Left ventricle myocardium inferior (tissue), 1 donor: ENCODE measurements around the gene GPD1L. TPM values are rescaled to one million over a fixed set of nuclear protein-coding genes. Genes with fewer than 3 reads are reported as not detected.

Experiments used
- DNase-seq: peaks from one replicate; pipeline ENCODE4 v3.0.0-alpha.2; 2020
- H3K27ac ChIP-seq: fragments of 200-600 bp; replicated peaks from 2 replicates; pipeline ENCODE4 v1.8.0; 2021
- H3K27me3 ChIP-seq: fragments of 200-600 bp; 2 replicates; pipeline ENCODE4 v1.8.0; 2021; ENCODE audit warnings: low read depth
- H3K36me3 ChIP-seq: fragments of 200-600 bp; 2 replicates; pipeline ENCODE4 v1.8.0; 2021
- H3K4me1 ChIP-seq: fragments of 200-600 bp; 2 replicates; pipeline ENCODE4 v1.8.0; 2021
- H3K4me3 ChIP-seq: fragments of 200-600 bp; 2 replicates; pipeline ENCODE4 v1.8.0; 2021; ENCODE audit warnings: mild to moderate bottlenecking, moderate library complexity
- H3K9me3 ChIP-seq: fragments of 200-600 bp; replicated peaks from 2 replicates; pipeline ENCODE4 v1.8.0; 2021
- intact Hi-C: fragments of 100-400 bp; cut with micrococcal nuclease; formaldehyde crosslinking; loops from one replicate; pipeline ENCODE4 v1.11.0; 2022
- total RNA-seq: library from RNA; stranded (reverse); fragmentation: NEBNext Ultra II Directional; extraction: Animal tissue kit (Norgen Biotek cat#: 25700); gene quantifications from one replicate; pipeline ENCODE4 v1.2.1, GENCODE V29; 2021
- TF ChIP-seq, protein P1 (sequence below): fragments of 200-600 bp; IDR thresholded peaks from 2 replicates; pipeline ENCODE4 v1.8.0; 2021; ENCODE audit warnings: antibody characterized with exemption, mild to moderate bottlenecking, borderline replicate concordance
- donor health status: DM: no; HTN: yes; CAD: no; lungs with severe emphysema.

GPD1L gene
- total RNA-seq, 1 donor from 2014 or later = 437 TPM

DNA sequence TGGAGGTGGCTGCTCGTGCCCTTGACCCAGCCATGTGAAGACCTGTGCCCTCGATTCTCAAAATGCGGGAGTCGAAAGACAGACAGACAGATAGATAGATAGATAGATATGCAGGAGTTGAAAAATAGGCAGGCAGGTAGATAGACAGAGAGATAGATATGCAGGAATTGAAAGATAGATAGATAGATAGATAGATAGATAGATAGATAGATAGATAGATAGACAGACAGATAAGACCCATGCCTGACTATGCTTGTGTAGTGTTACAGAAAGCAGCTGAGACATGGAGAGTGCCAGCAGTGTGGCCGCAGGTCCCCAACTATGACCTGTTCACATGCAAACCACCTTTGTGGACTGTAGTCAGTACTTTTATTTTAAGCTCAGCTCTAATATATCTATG, 17.2 kb downstream of the GPD1L start:
- no peaks in the 10 kb centered on the region for H3K36me3 ChIP-seq
- H3K27ac ChIP-seq = peak overlapping the region; percentile 88
- TF ChIP-seq, protein P1, sequence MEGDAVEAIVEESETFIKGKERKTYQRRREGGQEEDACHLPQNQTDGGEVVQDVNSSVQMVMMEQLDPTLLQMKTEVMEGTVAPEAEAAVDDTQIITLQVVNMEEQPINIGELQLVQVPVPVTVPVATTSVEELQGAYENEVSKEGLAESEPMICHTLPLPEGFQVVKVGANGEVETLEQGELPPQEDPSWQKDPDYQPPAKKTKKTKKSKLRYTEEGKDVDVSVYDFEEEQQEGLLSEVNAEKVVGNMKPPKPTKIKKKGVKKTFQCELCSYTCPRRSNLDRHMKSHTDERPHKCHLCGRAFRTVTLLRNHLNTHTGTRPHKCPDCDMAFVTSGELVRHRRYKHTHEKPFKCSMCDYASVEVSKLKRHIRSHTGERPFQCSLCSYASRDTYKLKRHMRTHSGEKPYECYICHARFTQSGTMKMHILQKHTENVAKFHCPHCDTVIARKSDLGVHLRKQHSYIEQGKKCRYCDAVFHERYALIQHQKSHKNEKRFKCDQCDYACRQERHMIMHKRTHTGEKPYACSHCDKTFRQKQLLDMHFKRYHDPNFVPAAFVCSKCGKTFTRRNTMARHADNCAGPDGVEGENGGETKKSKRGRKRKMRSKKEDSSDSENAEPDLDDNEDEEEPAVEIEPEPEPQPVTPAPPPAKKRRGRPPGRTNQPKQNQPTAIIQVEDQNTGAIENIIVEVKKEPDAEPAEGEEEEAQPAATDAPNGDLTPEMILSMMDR = no peak
- H3K9me3 ChIP-seq = no peaks in the 10 kb centered on the region
- no peaks in the 10 kb centered on the region for H3K27me3 ChIP-seq
- DNase-seq = no peak
- intact Hi-C loops = no loop called here
- no peak overlapping the region for H3K4me3 ChIP-seq
- H3K4me1 ChIP-seq = peaks cover 72% of the 10 kb centered on the region

DNA sequence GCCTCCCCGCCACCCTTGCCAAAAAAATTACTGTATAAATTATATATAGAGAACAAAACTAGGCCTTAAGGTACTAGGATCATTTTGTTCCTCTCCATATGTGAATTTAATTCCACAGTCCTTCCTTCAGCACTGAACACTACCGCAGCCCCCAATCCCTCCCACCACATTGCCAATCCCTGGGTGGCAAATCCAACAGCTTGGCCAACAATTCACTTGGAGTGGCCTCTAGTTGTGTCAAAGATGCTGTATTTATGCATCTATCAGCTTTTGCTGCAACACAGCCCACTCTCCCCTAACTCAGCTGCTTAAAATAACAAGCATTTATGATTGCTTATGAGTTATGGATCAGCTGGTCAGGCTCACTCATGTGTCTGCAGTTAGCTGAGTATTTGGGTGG, 18.6 kb downstream of the GPD1L start:
- intact Hi-C loops = no loop called here
- Histone ChIP-seq H3K4me1 (peaks cover 72% of the 10 kb centered on the region), H3K27ac (peak overlapping the region; percentile 88), H3K4me3 (no peak overlapping the region), H3K9me3 (no peaks in the 10 kb centered on the region), H3K27me3 (no peaks in the 10 kb centered on the region), H3K36me3 (peaks cover 5% of the 10 kb centered on the region)
- TF ChIP-seq, protein P1 = no peak
- no peak for DNase-seq

- Histone ChIP-seq H3K4me1 (peaks cover 74% of the 10 kb centered on the region), H3K9me3 (no peaks in the 10 kb centered on the region), H3K27me3 (no peaks in the 10 kb centered on the region), H3K27ac (peak overlapping the region; percentile 88), H3K36me3 (peaks cover 16% of the 10 kb centered on the region), H3K4me3 (no peak overlapping the region)
- intact Hi-C loops = no loop called here
- TF ChIP-seq, protein P1 = no peak
- DNase-seq = peak; percentile 62
Measured at GRCh38 chr3:32126305-32127015, 20.0 kb downstream of the GPD1L start.

- Histone ChIP-seq H3K27ac (peak overlapping the region; percentile 88), H3K4me3 (no peak overlapping the region), H3K27me3 (no peaks in the 10 kb centered on the region), H3K4me1 (peaks cover 83% of the 10 kb centered on the region), H3K9me3 (no peaks in the 10 kb centered on the region), H3K36me3 (peaks cover 18% of the 10 kb centered on the region)
- intact Hi-C loops = no loop called here
- no peak for DNase-seq
- TF ChIP-seq, protein P1 = no peak
Measured at GRCh38 chr3:32127219-32127826, 20.9 kb downstream of the GPD1L start.

GRCh38 chr3:32128936-32129335, 22.5 kb downstream of the GPD1L start:
- intact Hi-C loops = no loop called here
- Histone ChIP-seq H3K4me3 (no peak overlapping the region), H3K36me3 (peaks cover 22% of the 10 kb centered on the region), H3K27me3 (no peaks in the 10 kb centered on the region), H3K9me3 (no peaks in the 10 kb centered on the region), H3K4me1 (peaks cover 95% of the 10 kb centered on the region), H3K27ac (peak overlapping the region; percentile 88)
- TF ChIP-seq, protein P1 = no peak
- DNase-seq = no peak
